Chondrocyte (in vitro differentiated cells): ENCODE data around the gene VPS9D1. TPM values are rescaled to one million over a fixed set of nuclear protein-coding genes. Genes with fewer than 3 reads are reported as not detected.

Experiments used
- DNase-seq: peaks from one replicate; pipeline ENCODE4 v3.0.0; 2021; ENCODE audit warnings: mixed read lengths, low spot score
- H3K27ac Mint-ChIP-seq: one replicate; pipeline ENCODE4 v1.8.0; 2021; ENCODE audit warnings: mild to moderate bottlenecking, moderate library complexity, mixed read lengths; ENCODE audit not compliant: unreplicated experiment
- H3K27me3 Mint-ChIP-seq: 2 replicates; pipeline ENCODE4 v1.8.0; 2021; ENCODE audit warnings: low read depth, mixed read lengths
- H3K36me3 Mint-ChIP-seq: 2 replicates; pipeline ENCODE4 v1.8.0; 2021; ENCODE audit warnings: low read depth, mixed read lengths
- H3K4me1 Mint-ChIP-seq: 2 replicates; pipeline ENCODE4 v1.8.0; 2021; ENCODE audit warnings: low read depth, mild to moderate bottlenecking, mixed read lengths
- H3K4me3 Mint-ChIP-seq: one replicate; pipeline ENCODE4 v1.8.0; 2021; ENCODE audit warnings: mild to moderate bottlenecking, moderate library complexity, mixed read lengths; ENCODE audit not compliant: unreplicated experiment
- H3K9me3 Mint-ChIP-seq: 2 replicates; pipeline ENCODE4 v1.8.0; 2021; ENCODE audit warnings: low read depth, mixed read lengths
- total RNA-seq: library from RNA; stranded (reverse); gene quantifications from 3 replicates; pipeline ENCODE4 v1.2.1, GENCODE V29; 2021
- TF ChIP-seq, protein P1 (sequence below): fragments of 200-600 bp; sonication (generic); IDR thresholded peaks from 2 replicates; pipeline ENCODE4 v1.5.0; 2021; ENCODE audit warnings: antibody characterized with exemption, mild to moderate bottlenecking, moderate library complexity

Gene VPS9D1
- total RNA-seq, 1 donor from 2014 or later: 20.4 TPM

DNA sequence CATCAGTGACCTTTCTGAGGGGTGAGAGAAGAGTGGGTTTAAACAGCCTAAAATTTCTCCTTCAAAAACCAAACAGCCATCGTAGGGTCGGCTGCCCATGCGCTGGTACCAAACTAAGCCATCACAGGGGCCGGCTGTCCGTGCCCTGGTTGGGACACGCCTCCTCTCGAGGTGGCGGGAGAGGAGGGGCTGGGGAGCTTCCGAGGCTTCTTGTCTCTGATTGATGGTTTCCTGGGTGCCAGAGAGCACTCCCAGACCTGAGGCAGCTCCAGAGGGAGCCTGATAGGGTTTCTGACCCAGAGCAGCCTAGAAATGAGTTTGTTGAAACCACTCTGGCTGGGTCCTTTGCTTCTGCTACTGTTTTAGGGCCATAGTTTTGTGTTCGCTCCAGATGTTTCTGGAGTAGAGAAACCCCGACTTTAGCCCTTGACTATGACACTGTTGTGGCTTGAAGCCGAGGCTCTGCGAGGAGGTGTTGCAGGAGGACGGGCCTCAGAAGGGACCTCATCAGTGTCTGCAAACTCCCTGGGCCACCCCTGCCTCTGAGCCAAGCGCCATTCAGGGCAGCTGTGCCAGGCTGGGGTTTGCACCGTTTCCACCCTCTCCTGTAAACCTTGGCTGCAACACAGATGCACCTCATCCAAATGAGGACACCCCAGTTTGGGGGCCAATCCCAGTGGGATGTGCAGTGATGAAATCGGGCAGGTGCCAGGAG lies 6.9 kb upstream of the VPS9D1 start:
- Mint-ChIP-seq H3K27ac (no peak overlapping the region), H3K9me3 (no peaks in the 10 kb centered on the region), H3K4me1 (peaks cover 16% of the 10 kb centered on the region), H3K27me3 (no peaks in the 10 kb centered on the region), H3K4me3 (no peak overlapping the region), H3K36me3 (peaks cover 23% of the 10 kb centered on the region)
- no peak for DNase-seq
- TF ChIP-seq, protein P1, sequence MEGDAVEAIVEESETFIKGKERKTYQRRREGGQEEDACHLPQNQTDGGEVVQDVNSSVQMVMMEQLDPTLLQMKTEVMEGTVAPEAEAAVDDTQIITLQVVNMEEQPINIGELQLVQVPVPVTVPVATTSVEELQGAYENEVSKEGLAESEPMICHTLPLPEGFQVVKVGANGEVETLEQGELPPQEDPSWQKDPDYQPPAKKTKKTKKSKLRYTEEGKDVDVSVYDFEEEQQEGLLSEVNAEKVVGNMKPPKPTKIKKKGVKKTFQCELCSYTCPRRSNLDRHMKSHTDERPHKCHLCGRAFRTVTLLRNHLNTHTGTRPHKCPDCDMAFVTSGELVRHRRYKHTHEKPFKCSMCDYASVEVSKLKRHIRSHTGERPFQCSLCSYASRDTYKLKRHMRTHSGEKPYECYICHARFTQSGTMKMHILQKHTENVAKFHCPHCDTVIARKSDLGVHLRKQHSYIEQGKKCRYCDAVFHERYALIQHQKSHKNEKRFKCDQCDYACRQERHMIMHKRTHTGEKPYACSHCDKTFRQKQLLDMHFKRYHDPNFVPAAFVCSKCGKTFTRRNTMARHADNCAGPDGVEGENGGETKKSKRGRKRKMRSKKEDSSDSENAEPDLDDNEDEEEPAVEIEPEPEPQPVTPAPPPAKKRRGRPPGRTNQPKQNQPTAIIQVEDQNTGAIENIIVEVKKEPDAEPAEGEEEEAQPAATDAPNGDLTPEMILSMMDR: no peak

DNA sequence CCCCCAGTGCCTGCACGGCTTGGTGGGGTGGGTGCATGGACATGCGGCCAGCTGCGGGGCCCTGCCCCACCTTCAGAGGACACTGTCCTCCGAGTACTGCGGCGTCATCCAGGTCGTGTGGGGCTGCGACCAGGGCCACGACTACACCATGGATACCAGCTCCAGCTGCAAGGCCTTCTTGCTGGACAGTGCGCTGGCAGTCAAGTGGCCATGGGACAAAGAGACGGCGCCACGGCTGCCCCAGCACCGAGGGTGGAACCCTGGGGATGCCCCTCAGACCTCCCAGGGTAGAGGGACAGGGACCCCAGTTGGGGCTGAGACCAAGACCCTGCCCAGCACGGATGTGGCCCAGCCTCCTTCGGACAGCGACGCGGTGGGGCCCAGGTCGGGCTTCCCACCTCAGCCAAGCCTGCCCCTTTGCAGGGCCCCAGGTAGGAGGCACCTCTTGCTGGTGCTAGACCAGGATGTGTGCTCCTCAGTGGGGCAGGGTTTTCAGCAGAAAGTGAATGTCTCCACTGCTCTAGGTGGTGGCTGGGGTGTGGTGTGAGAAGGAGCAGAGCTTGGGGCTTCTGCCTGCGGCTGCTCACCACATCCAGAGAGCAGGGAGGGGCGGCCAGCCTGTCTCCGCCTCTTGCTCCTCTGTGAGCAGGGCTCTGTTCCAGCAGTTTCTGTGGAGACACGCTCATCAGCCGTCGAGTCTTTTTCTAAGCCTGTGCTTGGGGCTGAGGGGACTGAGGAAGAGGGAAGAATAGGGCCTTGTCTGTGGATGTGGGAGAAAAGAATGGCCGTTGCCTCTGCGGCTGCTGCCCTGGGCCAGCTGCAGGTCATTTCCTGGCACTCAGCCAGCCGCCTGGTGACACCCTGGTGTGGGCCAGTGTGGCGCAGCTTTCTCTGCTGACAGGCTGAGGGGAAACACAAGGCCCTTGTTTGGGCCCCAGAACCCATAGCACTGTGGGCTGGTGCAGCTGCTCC lies 2.9 kb upstream of the VPS9D1 start:
- no peaks in the 10 kb centered on the region for H3K9me3 Mint-ChIP-seq
- H3K27ac Mint-ChIP-seq: peak overlapping the region; percentile 81
- peaks cover 30% of the 10 kb centered on the region for H3K4me1 Mint-ChIP-seq
- DNase-seq: no peak
- H3K4me3 Mint-ChIP-seq: peak overlapping the region; percentile 76
- H3K36me3 Mint-ChIP-seq: peaks cover 11% of the 10 kb centered on the region
- TF ChIP-seq, protein P1: no peak
- H3K27me3 Mint-ChIP-seq: no peaks in the 10 kb centered on the region

DNA sequence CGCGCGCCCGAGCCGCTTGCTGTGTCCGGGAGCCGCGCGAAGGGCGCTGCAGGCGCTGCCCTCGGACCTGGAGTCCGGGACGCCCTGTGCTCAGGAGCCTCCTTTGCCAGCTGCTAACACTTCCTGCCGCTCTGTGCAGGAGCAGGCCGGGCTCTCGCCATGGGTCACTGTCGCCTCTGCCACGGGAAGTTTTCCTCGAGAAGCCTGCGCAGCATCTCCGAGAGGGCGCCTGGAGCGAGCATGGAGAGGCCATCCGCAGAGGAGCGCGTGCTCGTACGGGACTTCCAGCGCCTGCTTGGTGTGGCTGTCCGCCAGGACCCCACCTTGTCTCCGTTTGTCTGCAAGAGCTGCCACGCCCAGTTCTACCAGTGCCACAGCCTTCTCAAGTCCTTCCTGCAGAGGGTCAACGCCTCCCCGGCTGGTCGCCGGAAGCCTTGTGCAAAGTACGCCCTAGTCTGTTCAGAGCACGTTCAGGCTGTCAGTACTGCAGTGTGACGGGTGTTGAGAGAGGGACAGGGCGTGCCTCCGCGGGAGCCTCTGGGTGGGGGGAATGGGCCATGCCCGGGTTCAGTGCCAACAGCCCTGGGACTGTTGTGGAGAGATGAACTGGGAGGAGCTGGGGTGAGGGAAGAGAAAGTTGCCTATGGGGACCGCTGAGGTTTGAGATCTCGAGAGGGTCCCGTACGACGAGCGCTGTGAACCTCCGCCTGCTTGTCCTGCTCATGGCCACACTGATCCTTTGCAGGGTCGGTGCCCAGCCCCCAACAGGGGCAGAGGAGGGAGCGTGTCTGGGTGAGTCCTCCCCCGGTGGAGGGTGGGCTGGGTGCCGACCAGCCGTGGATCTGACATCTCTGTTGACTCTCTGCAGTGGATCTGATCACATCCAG lies 1.9 kb upstream of the VPS9D1 start:
- Mint-ChIP-seq H3K4me3 (peak overlapping the region; percentile 76), H3K36me3 (peaks cover 11% of the 10 kb centered on the region), H3K27me3 (no peaks in the 10 kb centered on the region), H3K27ac (peak overlapping the region; percentile 81), H3K9me3 (no peaks in the 10 kb centered on the region), H3K4me1 (peaks cover 30% of the 10 kb centered on the region)
- TF ChIP-seq, protein P1: no peak
- DNase-seq: no peak

DNA sequence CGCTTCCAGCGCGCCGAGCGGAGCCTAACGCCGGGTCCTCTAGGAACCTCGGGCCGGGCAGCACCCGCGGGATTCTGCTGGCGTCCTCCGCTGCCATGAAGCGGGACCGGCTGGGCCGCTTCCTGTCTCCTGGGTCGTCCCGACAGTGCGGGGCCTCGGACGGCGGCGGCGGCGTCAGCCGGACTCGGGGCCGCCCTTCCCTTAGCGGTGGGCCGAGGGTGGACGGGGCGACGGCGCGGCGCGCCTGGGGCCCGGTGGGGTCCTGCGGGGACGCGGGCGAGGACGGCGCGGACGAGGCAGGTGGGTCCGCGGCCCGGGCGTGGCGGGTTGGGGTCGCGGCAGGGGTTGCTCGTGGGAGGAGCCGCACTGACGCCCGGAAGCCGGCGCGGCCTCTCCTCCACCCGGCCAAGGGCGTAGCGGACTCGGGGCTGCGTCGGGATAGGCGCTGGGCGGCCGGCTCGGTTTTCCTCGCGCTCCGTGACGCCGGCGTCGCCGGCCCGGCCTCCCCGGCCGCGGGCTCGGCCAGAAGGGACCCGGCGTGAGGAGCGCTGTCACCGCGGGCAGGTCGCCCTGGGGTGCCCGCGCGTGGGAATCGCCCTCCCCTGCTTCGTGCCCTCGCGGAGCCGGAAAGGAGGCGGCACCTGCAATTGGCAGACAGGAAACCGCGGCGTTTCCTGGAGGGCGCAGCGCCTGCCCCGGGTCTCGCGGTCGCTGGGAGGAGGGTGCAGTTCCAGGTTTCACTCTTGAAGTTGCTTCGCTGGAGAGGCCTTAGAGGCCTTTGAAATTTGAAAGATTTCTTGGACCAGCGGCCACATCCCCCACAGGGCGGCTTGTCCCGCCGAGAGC lies 1.1 kb upstream of the VPS9D1 start:
- H3K9me3 Mint-ChIP-seq: no peaks in the 10 kb centered on the region
- TF ChIP-seq, protein P1: peak; percentile 4

More for the DNA sequence above, 1.1 kb upstream of the VPS9D1 start:
- Mint-ChIP-seq H3K27me3 (no peaks in the 10 kb centered on the region), H3K4me3 (peak overlapping the region; percentile 76), H3K27ac (peak overlapping the region; percentile 27), H3K36me3 (peaks cover 6% of the 10 kb centered on the region), H3K4me1 (peaks cover 30% of the 10 kb centered on the region)
- no peak for DNase-seq
